ENCODE results near the gene ATP10A.

- TF ChIP-seq CTCF (IDR thresholded peaks at IDR 0.05) (no peak), POLR2AphosphoS5 (IDR thresholded peaks at IDR 0.05) (no peak)
Measured at GRCh38 chr15:25766417-25766816, 96.7 kb downstream of the ATP10A start.
